ENCODE data around the gene MIOS.

GRCh38 chr7:7573701-7574100 is 7.0 kb downstream of the MIOS start:
- TF ChIP-seq CTCF (IDR thresholded peaks at IDR 0.05; ENCODE audit: low read depth, low read length) = no peak
- no peak for TF ChIP-seq EZH2phosphoT487 (IDR thresholded peaks at IDR 0.05; ENCODE audit: low read depth)

All from OCI-LY3 (cell line).